HG03095 (cell line): Measurements from ENCODE around the gene FAM222A.

Experiments
- ATAC-seq: cut with Tn5 transposase; IDR thresholded peaks from one replicate; pipeline ENCODE4 v1.9.1; 2021; ENCODE audit warnings: moderate library complexity; ENCODE audit not compliant: unreplicated experiment

Gene FAM222A

DNA sequence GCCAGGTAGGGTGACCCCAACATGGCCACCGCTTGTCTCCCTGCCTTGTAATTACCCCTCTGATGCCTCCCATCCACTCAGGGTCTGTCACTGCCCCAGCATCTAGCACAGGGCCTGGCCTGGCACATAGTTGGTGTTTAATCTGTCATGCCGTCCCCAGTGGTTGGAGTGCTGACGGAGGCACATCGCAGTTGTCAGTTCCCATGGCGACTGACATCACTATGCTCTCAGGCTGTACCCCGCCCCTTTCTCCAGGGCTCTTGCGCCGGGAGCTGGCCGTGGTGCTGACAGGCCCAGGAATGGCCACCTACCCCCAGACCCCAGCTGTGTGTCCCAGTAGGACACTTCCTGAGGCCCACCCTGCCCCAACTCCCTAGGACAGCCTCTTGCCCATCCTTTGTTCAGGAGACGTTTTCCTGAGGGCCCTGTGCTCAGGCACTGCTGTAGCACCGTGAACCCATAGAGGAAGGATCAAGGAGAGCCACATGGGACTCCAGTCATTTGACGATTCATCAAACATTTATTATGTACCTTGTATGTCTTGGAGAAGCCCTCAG is 23.0 kb downstream of the FAM222A start:
- no peak for ATAC-seq

GRCh38 chr12:109737126-109737525 is 23.5 kb downstream of the FAM222A start:
- no peak for ATAC-seq

DNA sequence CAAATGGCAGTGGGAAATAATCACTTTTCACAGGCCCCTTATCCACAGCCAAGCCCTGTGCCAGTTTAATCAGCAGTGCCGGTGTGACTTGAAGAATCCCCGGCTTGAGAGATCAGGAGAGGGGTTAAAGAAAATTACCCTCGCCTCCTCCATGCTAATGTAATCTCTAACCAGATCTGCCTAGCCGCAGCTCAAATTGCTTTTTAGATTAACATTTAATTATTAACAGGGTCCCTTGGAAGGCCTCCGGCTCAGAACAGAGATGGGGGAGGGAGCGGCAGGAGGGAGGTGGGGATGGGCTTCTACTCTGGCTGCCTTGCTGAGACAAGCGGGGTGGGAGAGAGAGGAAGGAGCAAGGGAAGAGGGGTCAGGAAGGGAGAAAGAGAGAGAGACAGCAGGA is 24.0 kb downstream of the FAM222A start:
- no peak for ATAC-seq

DNA sequence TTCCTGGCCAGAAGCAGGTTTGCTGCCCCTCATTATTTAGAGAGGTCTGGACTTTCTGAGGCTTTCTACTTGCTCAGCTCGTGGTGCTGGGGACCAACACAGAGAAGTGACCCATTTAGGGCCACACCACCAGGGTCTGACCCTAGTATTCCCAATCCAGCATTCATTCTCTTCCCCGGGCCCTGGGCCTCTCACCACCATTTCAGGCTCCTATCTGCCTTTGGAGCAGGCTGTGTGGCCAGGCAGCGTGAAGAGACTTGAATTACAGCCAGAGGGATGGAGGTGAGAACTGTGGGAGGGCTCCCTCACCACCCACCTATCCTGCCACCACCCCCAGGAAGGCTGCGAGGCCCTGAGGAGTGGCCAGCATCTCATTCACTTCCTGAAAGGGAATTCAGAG is 24.6 kb downstream of the FAM222A start:
- no peak for ATAC-seq

- no peak for ATAC-seq
Observed at GRCh38 chr12:109738878-109739665, 25.4 kb downstream of the FAM222A start.

- no peak for ATAC-seq
Observed at GRCh38 chr12:109739747-109740693, 26.4 kb downstream of the FAM222A start.

DNA sequence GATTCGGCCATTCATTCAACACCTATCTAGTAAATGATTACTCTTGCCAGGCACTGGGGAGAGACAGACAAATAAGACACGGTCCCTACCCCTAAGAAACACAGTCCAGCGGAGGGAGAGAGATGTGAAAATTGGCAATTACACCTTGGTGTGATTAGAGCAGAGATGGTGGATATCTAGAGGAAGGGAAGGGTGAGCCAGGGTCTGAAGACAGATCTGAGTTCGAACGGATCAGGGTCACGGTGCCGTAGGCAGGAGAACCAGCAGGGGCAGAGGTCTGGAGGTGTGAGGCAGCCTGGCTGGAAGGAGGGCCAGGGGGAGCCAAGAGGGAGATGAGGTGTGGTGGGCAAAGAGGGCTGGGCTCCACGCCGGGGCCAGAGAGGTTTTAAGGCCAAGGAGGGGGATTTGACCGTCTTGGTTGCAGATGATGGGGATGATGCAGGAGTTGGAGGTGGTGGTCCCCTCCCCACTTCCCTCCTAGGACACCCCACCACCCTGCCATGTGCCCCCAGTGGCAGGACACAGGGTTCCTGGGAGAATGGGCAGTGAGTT is 27.1 kb downstream of the FAM222A start:
- ATAC-seq = no peak

GRCh38 chr12:109741286-109741969 is 27.8 kb downstream of the FAM222A start:
- no peak for ATAC-seq

DNA sequence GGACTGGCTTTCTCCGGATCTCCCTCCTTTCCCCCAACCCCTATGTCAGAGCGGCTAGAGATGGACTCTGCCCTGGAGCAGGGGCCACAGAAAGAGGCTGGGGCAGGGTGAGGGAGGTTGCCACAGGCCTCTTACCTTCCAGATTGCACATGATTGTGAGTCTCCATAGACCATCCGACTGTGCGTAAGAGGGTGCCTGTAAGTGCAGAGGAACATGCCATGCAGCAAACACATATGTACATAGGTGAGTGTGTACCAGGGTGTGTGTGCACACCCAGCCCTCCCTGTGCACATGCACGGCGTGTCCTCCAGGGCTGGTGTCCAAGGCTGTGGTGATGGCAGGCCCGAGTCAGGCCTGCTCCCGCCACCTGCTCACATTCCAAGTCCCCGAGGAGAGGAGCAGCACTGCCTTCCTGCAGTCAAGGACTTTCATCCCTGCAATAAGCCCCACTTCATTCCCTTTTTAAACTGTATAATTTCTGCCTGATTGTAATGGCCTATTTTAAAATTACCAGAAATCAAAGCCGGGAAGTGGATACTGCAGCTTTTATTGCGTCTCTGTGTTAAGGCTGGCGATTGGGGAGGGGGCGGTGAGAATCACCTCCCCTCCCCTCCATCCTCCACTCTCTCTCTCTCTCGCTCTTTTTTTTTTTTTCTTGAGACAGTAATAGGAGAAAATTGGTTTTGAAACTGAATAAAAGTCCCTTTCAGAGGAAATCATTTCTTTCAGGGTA is 28.5 kb downstream of the FAM222A start:
- no peak for ATAC-seq

DNA sequence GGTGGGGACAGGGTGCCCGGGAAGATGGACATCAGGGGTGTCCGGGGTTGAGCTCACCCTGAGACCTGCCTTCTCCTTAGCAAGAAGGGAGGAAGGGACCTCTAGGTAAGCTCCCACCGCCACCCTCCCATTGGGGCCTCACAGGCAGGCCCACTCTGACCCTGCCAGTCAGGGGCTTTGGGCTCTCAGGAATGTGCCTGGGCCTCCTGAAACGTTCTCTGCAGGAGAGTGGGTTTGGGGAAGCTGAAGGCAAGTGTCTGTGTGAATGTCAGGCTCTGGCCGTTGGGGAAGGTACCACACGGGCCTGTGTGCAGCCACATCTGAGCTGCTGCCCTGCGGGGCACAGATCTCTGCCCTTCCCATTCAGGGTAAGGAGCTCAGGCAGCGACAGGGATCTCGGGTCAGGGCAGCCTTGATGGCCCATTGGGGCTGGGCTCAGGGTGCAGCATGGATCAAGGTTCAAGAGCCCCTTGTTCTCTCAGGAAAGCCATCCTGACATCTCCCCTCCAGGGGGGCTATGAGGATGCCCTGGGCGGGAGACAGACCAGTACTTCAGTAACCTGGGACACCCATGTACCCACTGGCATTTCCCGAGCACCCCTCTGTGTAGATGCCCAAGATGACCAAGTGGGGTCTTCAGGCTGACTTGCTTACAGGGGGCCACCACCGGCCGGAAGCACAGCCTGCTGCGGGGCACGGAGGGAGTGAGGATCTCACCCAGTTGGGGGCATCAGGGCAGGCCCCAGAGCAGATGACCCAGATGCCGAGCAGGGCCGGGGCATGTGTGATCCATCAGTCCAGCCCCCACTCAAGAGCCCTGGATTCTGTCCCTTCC is 29.7 kb downstream of the FAM222A start:
- ATAC-seq = no peak

GRCh38 chr12:109744026-109744425 is 30.4 kb downstream of the FAM222A start:
- no peak for ATAC-seq

DNA sequence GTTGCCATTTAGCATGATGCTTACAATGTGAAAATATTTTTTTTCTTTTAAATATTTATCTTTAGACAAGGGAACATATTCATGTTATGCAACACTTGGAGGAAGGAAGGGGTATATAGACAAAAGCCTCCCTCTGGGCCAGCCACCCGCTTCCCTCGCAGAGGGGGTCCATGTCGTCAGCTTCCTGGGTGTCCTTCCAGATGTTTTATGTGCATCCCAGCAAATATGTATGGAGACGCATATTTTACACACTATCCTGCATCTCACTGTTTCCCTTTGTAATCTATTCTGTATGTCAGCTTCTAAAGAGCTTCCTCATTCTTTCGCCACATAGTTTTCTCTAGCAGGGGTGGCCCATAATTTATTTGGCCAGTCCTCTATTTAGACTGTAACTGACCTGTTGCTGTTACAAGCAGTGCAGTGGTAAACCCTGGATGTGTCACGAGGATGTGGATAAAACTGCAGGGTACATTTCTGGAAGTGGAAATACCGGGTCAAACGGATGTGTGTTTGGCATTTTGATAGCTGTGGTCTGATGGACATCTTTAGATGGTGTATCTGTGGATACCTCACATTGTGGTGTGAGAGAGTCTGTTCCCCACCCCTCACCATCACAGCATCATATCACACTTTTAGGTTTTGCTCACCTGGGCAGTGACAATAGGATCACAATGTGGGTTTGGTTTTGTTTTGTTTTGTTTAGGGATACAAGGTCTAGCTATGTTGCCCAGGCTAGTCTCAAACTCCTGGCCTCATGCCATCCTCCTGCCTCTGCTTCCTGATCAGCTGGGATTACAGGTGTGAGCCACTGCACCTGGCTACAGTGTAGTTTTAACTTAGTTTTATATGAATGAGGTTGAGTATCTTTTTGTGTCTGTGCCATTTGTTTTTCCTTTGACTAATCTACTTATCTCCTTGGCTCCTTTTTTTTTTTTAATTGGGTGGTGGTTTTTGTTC is 31.6 kb downstream of the FAM222A start:
- ATAC-seq = no peak

GRCh38 chr12:109752117-109753053 is 38.8 kb downstream of the FAM222A start:
- no peak for ATAC-seq

GRCh38 chr12:109753054-109753401 is 39.4 kb downstream of the FAM222A start:
- no peak for ATAC-seq

DNA sequence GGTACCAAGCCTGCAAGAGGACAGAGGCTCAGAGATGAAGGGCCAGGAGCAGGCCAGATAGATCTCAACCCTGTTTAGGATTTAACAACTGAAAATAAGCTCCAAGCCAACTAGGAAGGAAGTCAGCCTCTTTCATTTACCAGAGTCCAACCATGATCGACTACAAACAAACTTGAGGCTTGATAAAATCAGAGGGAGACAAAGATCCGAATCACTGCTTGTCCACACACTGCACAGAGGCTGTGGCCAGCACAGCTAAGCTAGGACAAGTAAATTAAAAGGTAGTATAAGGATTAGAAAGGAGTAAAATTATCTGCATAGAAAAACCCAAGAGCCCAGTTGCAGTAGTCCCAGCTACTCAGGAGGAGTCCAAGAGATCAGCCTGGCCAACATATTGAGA is 40.3 kb downstream of the FAM222A start:
- no peak for ATAC-seq

GRCh38 chr12:109756457-109756856 is 42.8 kb downstream of the FAM222A start:
- ATAC-seq = no peak

DNA sequence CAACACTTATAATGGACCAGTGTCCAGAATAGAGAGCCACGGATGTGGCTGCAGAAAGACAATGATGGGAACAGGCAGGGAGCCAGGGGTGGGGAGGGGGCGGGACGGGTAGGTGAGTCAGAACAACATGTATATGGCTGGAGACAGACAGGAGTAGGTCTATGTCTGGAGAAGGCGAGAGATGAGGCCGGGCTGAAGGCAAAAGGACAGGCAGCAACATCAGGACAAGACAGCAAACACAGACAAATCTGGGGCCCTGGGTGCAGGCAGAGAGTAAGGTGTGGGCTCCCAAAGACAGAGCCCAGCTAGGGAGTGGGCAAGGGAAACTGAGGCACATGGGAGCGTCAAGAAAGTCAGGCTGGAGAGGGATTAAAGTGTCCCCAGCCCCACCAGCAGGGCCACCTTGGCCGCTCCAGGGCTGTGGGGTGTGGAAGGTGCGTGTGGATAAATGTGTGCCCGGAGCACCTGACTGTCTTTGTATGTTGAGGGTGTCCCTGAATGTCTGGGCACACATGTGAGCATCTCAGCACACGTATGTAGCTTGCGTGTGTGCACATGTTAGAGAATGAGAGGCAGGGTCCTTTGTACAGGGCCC is 44.1 kb downstream of the FAM222A start:
- no peak for ATAC-seq
